Gastrocnemius medialis (tissue), 4 donors: ENCODE data around the gene PTPN11. TPM values are rescaled to one million over a fixed set of nuclear protein-coding genes. Genes with fewer than 3 reads are reported as not detected.
"Not testable (repeated sequence)": the region's sequence is repeated elsewhere in the genome, so short reads cannot be mapped to it uniquely, and the experiment has no call there.

ENCODE experiments used
- ATAC-seq, 2 donors: fragments of 150-250 bp; one replicate each; pipeline ENCODE4 v1.9.1; 2016
- DNase-seq, 2 donors: peaks; one replicate each; pipeline ENCODE4 v3.0.0-alpha.2; 2019
- H3K27ac ChIP-seq, 4 donors: fragments of 200-600 bp; sonication (generic); 1 replicate in 1 of 4; 2 replicates in 3 of 4; pipeline ENCODE4 v1.5.1; 2016 to 2018; ENCODE audit warnings: mild to moderate bottlenecking in 2 of 4, moderate library complexity in 1 of 4
- H3K27me3 ChIP-seq, 3 donors: fragments of 200-600 bp; sonication (generic) in 2 of 3; 1 replicate in 1 of 3; 2 replicates in 2 of 3; pipeline versions ENCODE4 v1.5.1 to v1.6.0; 2016 to 2019; ENCODE audit warnings: mild to moderate bottlenecking in 1 of 3, moderate library complexity in 1 of 3
- H3K36me3 ChIP-seq, 2 donors: fragments of 200-600 bp; sonication (generic) in 1 of 2; one replicate each; pipeline ENCODE4 v1.5.1; 2017 to 2018
- H3K4me1 ChIP-seq, 2 donors: fragments of 200-600 bp; sonication (generic) in 1 of 2; one replicate each; pipeline ENCODE4 v1.5.1; 2016 to 2017; ENCODE audit warnings: mild to moderate bottlenecking in 2 of 2
- H3K4me3 ChIP-seq, 4 donors: fragments of 200-600 bp; sonication (generic) in 3 of 4; 1 replicate in 1 of 4; 2 replicates in 3 of 4; pipeline ENCODE4 v1.5.1; 2016 to 2019; ENCODE audit warnings: mild to moderate bottlenecking in 2 of 4
- H3K9me3 ChIP-seq, 3 donors: fragments of 200-600 bp; sonication (generic) in 2 of 3; 1 replicate in 1 of 3; 2 replicates in 2 of 3; pipeline ENCODE4 v1.5.1; 2016 to 2019
- CTCF ChIP-seq, 5 experiments: fragments of 450-650 bp in 3 of 5; fragments of 200-600 bp in 2 of 5; sonication (generic) in 2 of 5; IDR thresholded peaks in 4 of 5; conservative IDR thresholded peaks in 1 of 5; 1 replicate in 4 of 5; 2 replicates in 1 of 5; pipeline ENCODE4 v1.5.1; 2016 to 2019; ENCODE audit warnings: antibody characterized with exemption in 5 of 5, mild to moderate bottlenecking in 3 of 5, moderate library complexity in 3 of 5
- POLR2A ChIP-seq, 2 donors: fragments of 450-650 bp; IDR thresholded peaks; one replicate each; pipeline ENCODE4 v1.6.1; 2017; ENCODE audit warnings: antibody characterized with exemption in 2 of 2, mild to moderate bottlenecking in 2 of 2, moderate library complexity in 2 of 2
- in situ Hi-C, 4 donors: fragments of 200-750 bp; cut with MboI; loops; one replicate each; pipeline versions ENCODE4 v1.15.0 to v1.8.0; 2017; ENCODE audit warnings: low sequenced_read_pairs in 4 of 4
- intact Hi-C: fragments of 100-400 bp; cut with DNase I; formaldehyde crosslinking; loops from one replicate; pipeline ENCODE4 v1.15.1; 2023; ENCODE audit warnings: low total_unique reads
- total RNA-seq, 4 donors: library from RNA; depleted of rRNA; stranded (reverse); fragments of >200 nt; gene quantifications; one replicate each; pipeline versions ENCODE4 v1.1.0 to v1.2.3, GENCODE V29; 2016

PTPN11 gene
- total RNA-seq, 4 donors from 2014 or later: 112 to 235 (median 163) TPM

GRCh38 chr12:112401054-112401453 is 17.7 kb upstream of the PTPN11 start:
- no peak overlapping the region for H3K4me3 ChIP-seq
- no peak for ATAC-seq
- in situ Hi-C loops: loop anchor here in 1 of 4 donors (25.0 kb wide), 1 partner anchor 289 kb away; the partner anchor contains the start of gene NAA25

GRCh38 chr12:112401903-112402498 is 16.7 kb upstream of the PTPN11 start:
- H3K9me3 ChIP-seq: no peaks in the 10 kb centered on the region
- no peak overlapping the region for H3K27ac ChIP-seq
- H3K4me3 ChIP-seq: no peak overlapping the region
- no peaks in the 10 kb centered on the region for H3K27me3 ChIP-seq
- no peaks in the 10 kb centered on the region for H3K4me1 ChIP-seq
- ATAC-seq (no peak), DNase-seq (no peak)
- in situ Hi-C loops: loop anchor here in 1 of 4 donors (25.0 kb wide), 1 partner anchor 290 kb away; the partner anchor contains the start of gene NAA25
- no peak for TF ChIP-seq CTCF (IDR thresholded peaks at IDR 0.05 in 4 of 5, conservative IDR thresholded peaks at IDR 0.05 in 1 of 5)
- no peak for TF ChIP-seq POLR2A (IDR thresholded peaks at IDR 0.05)
- intact Hi-C loops: no loop called here
- H3K36me3 ChIP-seq: peaks cover 0 to 29% of the 10 kb centered on the region in 2 donors

More at GRCh38 chr12:112401054-112401453, 17.7 kb upstream of the PTPN11 start:
- no peaks in the 10 kb centered on the region for H3K27me3 ChIP-seq
- no peaks in the 10 kb centered on the region for H3K9me3 ChIP-seq
- DNase-seq: no peak
- intact Hi-C loops: no loop called here
- H3K4me1 ChIP-seq: no peaks in the 10 kb centered on the region
- TF ChIP-seq CTCF (IDR thresholded peaks at IDR 0.05 in 4 of 5, conservative IDR thresholded peaks at IDR 0.05 in 1 of 5) (no peak), POLR2A (IDR thresholded peaks at IDR 0.05) (no peak)
- peaks cover 0 to 20% of the 10 kb centered on the region in 2 donors for H3K36me3 ChIP-seq
- H3K27ac ChIP-seq: no peak overlapping the region

DNA sequence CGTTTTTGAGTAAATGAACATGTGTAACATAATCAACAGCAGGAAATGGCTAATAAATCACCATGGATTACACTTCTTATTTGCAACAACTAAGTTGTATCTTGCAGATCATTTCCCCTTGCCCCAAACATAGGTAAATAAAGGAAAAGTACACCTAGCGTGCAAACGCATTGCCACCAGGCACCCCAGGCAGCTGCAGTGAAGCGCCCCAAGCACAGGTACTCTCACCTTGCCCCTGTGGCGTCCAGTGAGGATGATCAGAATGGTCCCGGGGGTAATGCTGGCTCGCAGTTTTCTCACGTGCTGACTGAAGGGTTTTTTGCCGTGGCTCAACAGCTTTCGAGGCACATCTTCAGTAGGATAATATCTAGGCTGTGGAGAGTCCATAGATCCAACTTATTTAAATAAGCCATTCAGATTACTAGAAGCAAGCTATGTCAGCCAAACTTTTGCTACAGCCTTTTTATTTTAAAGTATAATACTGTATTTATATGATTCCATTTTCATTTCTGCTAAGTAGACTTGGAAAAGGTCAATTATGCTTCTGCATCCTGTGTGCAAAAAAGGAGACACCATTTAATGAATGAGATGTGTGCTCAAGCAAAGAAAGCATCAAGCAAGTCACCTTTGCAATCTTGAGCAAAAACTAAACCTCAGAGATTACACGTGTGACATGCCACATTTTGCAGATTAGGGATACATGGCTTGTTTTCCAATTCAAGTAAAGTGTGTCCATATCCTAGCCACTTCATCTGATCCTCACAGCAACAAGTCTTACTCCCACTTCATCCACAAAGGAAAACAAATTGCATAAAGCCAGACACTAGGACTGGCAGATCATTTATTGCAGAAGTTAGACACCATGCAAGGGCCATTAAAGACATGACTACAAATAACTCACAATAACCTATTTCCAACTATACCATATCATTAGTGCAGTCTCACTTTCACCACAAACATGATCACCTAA is 11.9 kb upstream of the PTPN11 start:
- ATAC-seq (no peak), DNase-seq (no peak)
- peaks cover 17 to 18% of the 10 kb centered on the region in 2 donors for H3K4me1 ChIP-seq
- no peaks in the 10 kb centered on the region for H3K27me3 ChIP-seq
- H3K27ac ChIP-seq: peak overlapping the region in 1 of 4 donors; percentile 92
- no peak overlapping the region for H3K4me3 ChIP-seq
- in situ Hi-C loops (loop anchor here in 1 of 4 donors (25.0 kb wide), 1 partner anchor 295 kb away; the partner anchor contains the start of gene NAA25), intact Hi-C loops (no loop called here)
- peaks cover 0 to 42% of the 10 kb centered on the region in 2 donors for H3K36me3 ChIP-seq
- no peaks in the 10 kb centered on the region for H3K9me3 ChIP-seq
- no peak for TF ChIP-seq CTCF (IDR thresholded peaks at IDR 0.05 in 4 of 5, conservative IDR thresholded peaks at IDR 0.05 in 1 of 5)
- TF ChIP-seq POLR2A (IDR thresholded peaks at IDR 0.05): no peak

DNA sequence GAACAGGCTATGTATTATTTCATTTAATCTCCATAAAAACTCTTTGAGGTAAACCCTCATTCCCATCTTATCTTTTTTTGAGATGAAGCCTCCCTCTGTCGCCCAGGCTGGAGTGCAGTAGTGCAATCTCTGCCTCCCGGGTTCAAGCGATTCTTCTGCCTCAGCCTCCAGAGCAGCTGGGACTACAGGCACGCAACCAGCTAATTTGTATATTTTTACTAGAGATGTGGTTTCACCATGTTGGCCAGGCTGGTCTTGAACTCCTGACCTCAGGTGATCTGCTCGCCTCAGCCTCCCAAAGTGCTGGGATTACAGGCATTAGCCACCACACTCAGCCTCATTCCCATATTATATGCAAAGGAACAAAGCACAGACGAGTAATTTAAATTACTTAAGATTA is 11.1 kb upstream of the PTPN11 start:
- H3K9me3 ChIP-seq, ATAC-seq, intact Hi-C loops, H3K27me3 ChIP-seq, DNase-seq: not testable (repeated sequence)
- in situ Hi-C loops: loop anchor here in 1 of 4 donors (25.0 kb wide), 1 partner anchor 295 kb away; the partner anchor contains the start of gene NAA25
- peaks cover 17 to 18% of the 10 kb centered on the region in 2 donors for H3K4me1 ChIP-seq
- peaks cover 0 to 42% of the 10 kb centered on the region in 2 donors for H3K36me3 ChIP-seq
- H3K27ac ChIP-seq: peak overlapping the region in 2 of 4 donors; percentile 85 to 92
- peak overlapping the region in 1 of 4 donors; percentile 18 for H3K4me3 ChIP-seq
